ENCODE results near the gene PITRM1.

GRCh38 chr10:3124412-3125175, 48.0 kb downstream of the PITRM1 start:
- no peak for TF ChIP-seq CTCF (IDR thresholded peaks at IDR 0.05; ENCODE audit: insufficient read depth, low read length)
- TF ChIP-seq GABPA (IDR thresholded peaks at IDR 0.05; ENCODE audit: low read depth), result no peak
- no peak for TF ChIP-seq SPI1 (IDR thresholded peaks at IDR 0.05; ENCODE audit: borderline replicate concordance, low read depth)
- TF ChIP-seq POLR2AphosphoS5 (IDR thresholded peaks at IDR 0.05; ENCODE audit: low read depth), result no peak
- TF ChIP-seq REST (IDR thresholded peaks at IDR 0.05; ENCODE audit: insufficient replicate concordance, low read depth), result no peak
